NK-92 treated with Interleukin-12 subunit alpha and Interleukin-12 subunit beta, amount 100 ng/mL, for 24 hours (cell line): ENCODE measurements around the gene ZNF138.
A peak's percentile ranks its signal among the peaks of the same experiment; 100 is the strongest.
"Not testable (repeated sequence)": the region's sequence is repeated elsewhere in the genome, so short reads cannot be mapped to it uniquely, and the experiment has no call there.

Experiments used
- DNase-seq: peaks from one replicate; lab custom pipeline; 2025; lab: John Stamatoyannopoulos, UW

The ZNF138 gene

GRCh38 chr7:64794171-64794844 is at the start of gene ZNF138:
Gene ZNF138, plus strand, starts transcription at chr7:64794428. Its CDS starts 141 bp downstream, at chr7:64794569.
- peak; percentile 93 for DNase-seq

DNA sequence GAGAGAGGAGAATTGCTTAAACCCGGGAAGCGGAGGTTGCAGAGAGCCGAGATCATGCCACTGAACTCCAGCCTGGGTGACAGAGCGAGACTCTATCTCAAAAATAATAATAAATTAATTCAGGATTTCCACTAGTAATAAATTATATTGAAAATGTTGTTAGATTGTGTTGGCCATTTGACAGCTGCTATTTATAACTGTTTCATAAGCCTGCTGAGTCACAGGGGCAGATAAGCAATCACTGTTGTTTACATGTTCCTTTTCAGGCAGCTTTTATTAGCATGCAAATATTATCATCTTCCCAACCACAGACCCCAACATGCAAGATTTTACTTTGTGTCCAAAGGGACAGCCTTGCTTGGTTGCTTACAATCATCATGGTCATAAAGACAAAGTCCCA is 49.5 kb upstream of the ZNF138 start:
- no peak for DNase-seq

DNA sequence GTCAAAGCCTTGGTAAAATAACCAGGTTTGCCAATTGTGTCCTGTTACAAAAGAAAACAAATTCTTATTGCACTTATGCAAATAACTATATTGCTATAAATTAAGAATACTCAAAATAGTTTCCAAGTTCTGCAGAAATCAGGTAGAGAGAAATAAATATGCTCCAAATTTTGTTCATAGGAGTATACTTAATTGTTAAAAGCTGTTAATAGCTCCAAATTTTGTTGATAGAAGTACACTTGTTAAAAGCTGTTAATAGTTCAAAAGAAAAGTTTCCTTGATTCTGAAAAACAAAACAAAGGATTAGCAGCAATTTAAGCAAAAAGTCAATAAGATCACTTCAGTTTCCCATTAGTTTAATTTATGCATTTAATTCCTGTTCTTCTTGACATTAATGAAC is 46.4 kb upstream of the ZNF138 start:
- DNase-seq, result no peak

GRCh38 chr7:64753032-64753431 is 41.2 kb upstream of the ZNF138 start:
- no peak for DNase-seq

GRCh38 chr7:64755865-64756264 is 38.4 kb upstream of the ZNF138 start:
- DNase-seq, result no peak

DNA sequence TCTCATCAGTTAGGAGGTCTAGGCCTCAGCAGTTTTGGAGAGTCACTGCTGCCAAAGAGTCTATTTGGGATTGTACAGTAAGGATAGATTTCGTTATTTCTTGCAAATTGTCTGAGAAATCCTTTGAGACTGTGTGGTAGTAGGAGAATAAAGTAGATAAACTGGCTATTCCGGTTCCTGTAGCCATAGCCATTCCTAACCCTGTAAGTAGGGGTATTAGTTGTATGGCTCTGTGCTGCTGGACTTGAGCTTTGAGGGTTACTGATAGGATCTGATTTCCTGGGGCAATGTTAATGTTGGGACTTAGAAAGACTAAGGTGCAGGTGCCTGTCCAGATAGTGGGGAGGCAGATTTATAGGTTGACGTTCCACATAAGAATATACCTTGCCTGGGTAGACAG is 36.1 kb upstream of the ZNF138 start:
- no peak for DNase-seq

GRCh38 chr7:64768824-64769223 is 25.4 kb upstream of the ZNF138 start:
- DNase-seq, result no peak

- no peak for DNase-seq
These were observed 19.9 kb upstream of the ZNF138 start for GRCh38 chr7:64774204-64774842.

DNA sequence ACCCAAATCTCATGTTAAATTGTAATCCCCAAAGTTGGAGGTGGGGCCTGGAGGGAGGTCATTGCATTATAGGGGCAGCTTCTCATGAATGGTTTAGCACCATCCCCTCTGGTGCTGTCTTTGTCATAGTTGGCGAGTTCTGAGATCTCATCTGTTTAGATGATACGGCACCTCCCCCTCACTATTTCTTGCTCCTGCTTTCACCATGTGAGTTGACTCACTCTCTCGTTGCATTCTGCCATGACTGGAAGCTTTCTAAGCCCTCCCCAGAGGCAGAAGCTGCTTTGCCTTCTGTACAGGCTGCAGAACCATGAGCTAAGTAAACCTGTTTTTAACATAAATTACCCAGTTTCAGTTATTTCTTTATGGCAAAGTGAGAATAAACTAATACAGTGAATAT is 18.9 kb upstream of the ZNF138 start:
- DNase-seq, result no peak

GRCh38 chr7:64784842-64785241 is 9.4 kb upstream of the ZNF138 start:
- not testable (repeated sequence) for DNase-seq

- no peak for DNase-seq
These were observed 6.9 kb upstream of the ZNF138 start for GRCh38 chr7:64787295-64787694.

- DNase-seq, result not testable (repeated sequence)
These were observed 5.0 kb upstream of the ZNF138 start for GRCh38 chr7:64789241-64789640.

GRCh38 chr7:64793106-64793755 is 997 bp upstream of the ZNF138 start:
- DNase-seq, result no peak

DNA sequence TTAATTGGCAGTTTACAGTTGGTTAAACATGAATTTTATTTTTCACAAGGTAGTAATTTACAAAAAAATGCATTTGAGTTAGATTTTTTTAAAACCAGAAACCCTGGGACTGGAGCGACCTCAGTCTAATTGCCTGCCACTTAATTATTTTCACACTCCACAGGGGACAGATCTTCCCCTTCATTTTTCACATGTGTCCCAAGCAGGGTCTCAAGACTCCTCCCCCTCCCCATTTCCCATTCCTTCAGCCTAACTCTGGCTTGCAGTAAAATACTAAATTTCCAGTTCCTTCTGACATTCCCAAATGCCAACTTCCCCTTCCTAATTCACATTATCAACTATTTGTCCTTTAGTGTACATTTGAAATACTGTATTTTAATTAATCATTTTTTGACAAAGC is 948 bp downstream of the ZNF138 start:
- no peak for DNase-seq

- not testable (repeated sequence) for DNase-seq
These were observed 4.9 kb downstream of the ZNF138 start for GRCh38 chr7:64799169-64799568.

GRCh38 chr7:64802699-64803098 is 8.5 kb downstream of the ZNF138 start:
- no peak for DNase-seq

GRCh38 chr7:64807731-64808365 is 13.6 kb downstream of the ZNF138 start:
- no peak for DNase-seq

DNA sequence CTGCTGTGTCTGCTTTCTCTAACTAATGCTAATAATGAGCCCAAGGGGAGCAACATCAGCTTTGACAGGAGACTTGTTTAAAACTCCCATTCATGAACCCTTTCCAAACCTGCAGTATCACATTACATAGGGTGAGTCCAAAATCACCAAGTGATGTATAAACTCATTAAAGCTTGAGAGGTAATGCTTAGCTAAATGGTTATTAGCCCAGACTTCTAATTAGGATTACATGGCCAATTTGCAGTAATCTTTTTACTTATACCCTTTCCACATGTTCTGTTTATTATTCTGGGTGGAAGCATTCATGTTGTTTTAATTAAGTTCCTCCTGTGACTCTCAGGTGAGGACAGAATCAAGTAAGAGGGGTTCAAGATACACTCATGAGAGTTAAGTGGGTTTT is 17.5 kb downstream of the ZNF138 start:
- no peak for DNase-seq

GRCh38 chr7:64830926-64831325 is 36.7 kb downstream of the ZNF138 start:
- DNase-seq, result no peak

DNA sequence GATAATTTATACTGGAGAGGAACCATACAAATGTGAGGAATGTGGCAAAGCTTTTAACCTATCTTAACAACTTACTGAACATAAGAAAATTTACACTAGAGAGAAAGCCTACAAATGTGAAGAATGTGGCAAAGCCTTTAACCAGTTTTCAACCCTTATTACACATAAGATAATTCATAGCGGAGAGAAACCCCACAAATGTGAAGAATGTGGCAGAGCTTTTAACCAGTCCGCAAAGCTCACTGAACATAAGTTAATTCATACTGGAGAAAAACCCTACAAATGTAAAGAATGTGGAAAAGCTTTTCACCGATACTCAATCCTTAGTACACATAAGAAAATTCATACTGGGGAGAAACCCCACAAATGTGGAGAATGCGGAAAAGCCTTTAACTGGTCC is 37.9 kb downstream of the ZNF138 start:
- DNase-seq, result no peak

DNA sequence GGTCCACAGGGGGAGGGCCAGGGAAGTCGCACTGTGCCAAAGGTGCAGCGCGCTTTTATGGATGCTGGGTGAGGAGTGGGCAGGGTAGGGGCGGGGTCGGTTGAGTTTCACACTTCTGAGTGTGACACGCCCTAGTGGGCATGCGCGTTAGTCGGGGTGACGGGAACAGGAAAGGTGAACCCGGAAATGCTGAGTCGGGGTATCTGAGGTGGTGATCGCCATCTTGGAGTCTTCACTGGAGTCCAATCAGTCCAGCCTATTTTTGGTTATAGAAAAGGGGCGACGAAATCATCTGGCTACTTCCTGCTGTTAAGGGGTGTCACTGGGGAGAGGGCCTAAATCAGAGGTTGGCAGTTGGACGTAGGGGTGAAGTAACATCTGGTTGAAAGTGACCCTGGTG is 40.8 kb downstream of the ZNF138 start:
- no peak for DNase-seq

DNA sequence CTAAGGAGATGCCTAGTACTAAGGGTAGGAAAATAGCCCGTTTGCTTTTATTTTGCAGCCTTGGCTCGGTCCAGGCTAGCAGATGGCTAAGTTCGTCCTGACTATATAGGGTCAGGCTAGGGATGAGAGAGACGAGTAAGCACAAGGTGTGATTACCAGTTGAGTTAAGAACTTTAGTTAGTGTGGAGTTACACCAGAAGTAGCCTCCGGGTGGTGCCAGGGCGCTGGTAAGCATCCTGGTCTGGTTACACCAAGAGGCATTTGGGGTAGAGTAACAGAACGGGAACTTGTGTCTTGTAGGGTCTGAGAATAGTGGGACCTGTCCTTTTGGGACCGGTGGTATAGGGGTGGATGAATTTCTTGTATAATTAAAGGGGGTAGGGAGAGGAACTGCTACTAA is 41.6 kb downstream of the ZNF138 start:
- not testable (repeated sequence) for DNase-seq

DNA sequence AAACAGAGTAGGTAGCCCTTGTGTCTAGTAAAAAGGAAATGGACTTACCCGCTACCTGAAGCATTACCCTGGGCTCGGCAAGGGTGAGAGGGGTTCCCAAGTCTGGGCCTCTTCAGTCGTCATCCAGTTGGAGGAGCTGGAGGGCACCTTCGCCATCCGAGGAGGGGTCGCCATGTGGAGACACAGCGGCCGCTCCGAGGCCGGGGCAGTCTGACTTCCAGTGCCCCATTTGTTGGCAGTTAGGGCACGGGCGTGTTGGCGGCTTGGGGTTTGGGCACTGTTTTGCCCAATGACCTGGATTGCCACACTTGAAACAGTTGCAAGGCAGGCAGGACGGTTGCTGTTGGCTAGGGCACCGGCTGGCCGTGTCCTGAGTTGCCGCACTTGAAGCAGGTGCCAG is 43.8 kb downstream of the ZNF138 start:
- not testable (repeated sequence) for DNase-seq
